HCT116 (cell line): Measurements from ENCODE around the gene FAT1.

Source experiments
- CEBPB ChIP-seq: IDR thresholded peaks from 2 replicates; pipeline ENCODE4 v1.6.1; 2012; ENCODE audit warnings: low read depth
- CTCF ChIP-seq, 3 experiments: fragments of 200-600 bp in 1 of 3; sonication (generic) in 1 of 3; IDR thresholded peaks in 2 of 3; conservative IDR thresholded peaks in 1 of 3; 2 replicates each; pipeline ENCODE4 v1.5.1; 2012 to 2017; ENCODE audit warnings: low read depth in 2 of 3, low read length in 2 of 3, antibody characterized with exemption in 1 of 3, borderline replicate concordance in 1 of 3, control low read depth in 1 of 3, mild to moderate bottlenecking in 1 of 3, mixed read lengths in 1 of 3, mixed run types in 1 of 3, moderate library complexity in 1 of 3; ENCODE audit not compliant: insufficient read depth in 1 of 3
- EZH2 ChIP-seq: fragments of 200-600 bp; sonication (generic); IDR thresholded peaks from 2 replicates; pipeline ENCODE4 v1.6.1; 2017; ENCODE audit warnings: antibody characterized with exemption, mixed run types
- POLR2A ChIP-seq: IDR thresholded peaks from 2 replicates; pipeline ENCODE4 v1.7.0; 2011; ENCODE audit warnings: borderline replicate concordance; ENCODE audit not compliant: insufficient read depth, insufficient read length; ENCODE audit errors: extremely low read depth
- POLR2AphosphoS5 ChIP-seq: IDR thresholded peaks from 2 replicates; pipeline ENCODE4 v1.6.1; 2011; ENCODE audit warnings: mild to moderate bottlenecking, low read depth, low read length, moderate library complexity
- REST ChIP-seq: IDR thresholded peaks from 2 replicates; pipeline ENCODE4 v1.6.1; 2012; ENCODE audit warnings: low read depth
- TCF7L2 ChIP-seq: IDR thresholded peaks from 2 replicates; pipeline ENCODE4 v1.7.0; 2011; ENCODE audit warnings: borderline replicate concordance, inconsistent platforms; ENCODE audit not compliant: insufficient read depth, insufficient read length; ENCODE audit errors: extremely low read depth
- YY1 ChIP-seq: IDR thresholded peaks from 2 replicates; pipeline ENCODE4 v1.6.1; 2011; ENCODE audit warnings: low read length, low read depth, moderate library complexity, mild to moderate bottlenecking; ENCODE audit not compliant: insufficient replicate concordance; ENCODE audit errors: extremely low read depth
- ZNF274 ChIP-seq: fragments of 200-500 bp; sonication (Bioruptor generic); IDR thresholded peaks from 2 replicates; pipeline ENCODE4 v1.6.1; 2014; ENCODE audit warnings: mild to moderate bottlenecking, low read depth, low read length, inconsistent platforms
- TF ChIP-seq, protein P1 (sequence below): IDR thresholded peaks from 2 replicates; pipeline ENCODE4 v1.6.1; 2012

DNA sequence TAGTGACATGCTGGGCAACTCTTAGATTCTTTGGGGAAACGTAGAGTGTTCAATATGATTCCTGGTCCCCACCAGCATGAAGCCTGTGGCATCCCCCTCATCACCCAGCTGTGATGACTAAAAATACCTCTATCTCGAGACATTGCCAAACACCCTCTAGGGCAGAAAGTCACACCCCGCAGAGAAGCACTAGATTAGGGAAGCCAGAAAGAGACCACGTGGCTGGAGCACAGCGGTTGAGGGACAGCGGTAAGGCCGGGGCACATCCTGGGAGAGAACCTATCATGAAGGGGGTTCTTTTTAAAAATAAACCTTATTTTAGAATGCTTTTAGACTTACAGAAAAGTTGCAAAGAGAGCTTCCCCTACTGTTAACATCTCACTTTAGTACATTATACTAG, 11.0 kb downstream of the FAT1 start:
- TF ChIP-seq EZH2 (no peak), CEBPB (no peak), REST (no peak), POLR2AphosphoS5 (no peak), CTCF (IDR thresholded peaks at IDR 0.05 in 2 of 3, conservative IDR thresholded peaks at IDR 0.05 in 1 of 3; ENCODE audit: borderline replicate concordance in 1 of 3, insufficient read depth in 1 of 3, low read depth in 2 of 3, low read length in 2 of 3) (no peak), TCF7L2 (no peak), YY1 (no peak), POLR2A (no peak), ZNF274 (no peak)
- TF ChIP-seq, protein P1, sequence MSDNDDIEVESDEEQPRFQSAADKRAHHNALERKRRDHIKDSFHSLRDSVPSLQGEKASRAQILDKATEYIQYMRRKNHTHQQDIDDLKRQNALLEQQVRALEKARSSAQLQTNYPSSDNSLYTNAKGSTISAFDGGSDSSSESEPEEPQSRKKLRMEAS = no peak
